Eye (tissue), 1 donor: Measurements from ENCODE around the gene ACTL8.

Experiments used
- DNase-seq: peaks from one replicate; pipeline ENCODE4 v3.0.0-alpha.2; 2015

ACTL8 gene

DNA sequence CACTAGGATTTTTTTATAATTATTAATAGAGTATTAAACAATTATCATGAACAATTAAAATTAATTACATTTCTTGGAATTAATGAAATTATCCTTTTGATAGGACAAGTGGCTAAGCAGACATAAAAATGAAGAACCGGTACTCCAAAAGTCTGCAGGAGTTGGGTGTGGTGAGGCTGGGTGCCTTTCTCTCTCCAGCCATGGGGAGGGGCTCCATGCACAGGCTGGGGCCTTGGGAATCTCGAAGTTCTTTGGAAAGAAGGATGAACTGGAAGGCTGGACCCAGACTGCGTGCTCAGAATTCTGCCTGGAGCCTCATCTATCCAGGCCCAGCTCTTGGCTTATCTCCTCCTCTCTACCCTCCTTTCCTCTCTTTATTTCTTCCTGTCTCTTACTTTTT is 94.1 kb downstream of the ACTL8 start:
- no peak for DNase-seq

DNA sequence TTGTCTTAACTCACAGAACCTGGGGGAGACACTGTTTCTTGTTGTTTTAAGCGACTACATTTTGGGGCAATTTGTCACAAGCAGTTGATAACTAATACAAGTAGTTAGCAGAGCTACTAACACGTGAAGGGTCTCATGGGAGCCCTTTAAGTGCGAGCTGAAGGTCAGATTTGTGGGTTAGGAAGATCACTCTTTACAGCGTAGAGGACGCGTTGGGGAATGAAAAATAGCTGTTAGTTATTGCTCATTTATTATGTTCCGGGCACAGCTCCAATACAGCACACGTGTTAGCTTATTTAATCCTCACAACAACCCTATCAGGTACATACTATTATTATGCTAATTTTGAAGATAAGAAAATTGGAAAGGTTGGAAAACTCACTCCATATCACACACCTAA is 95.9 kb downstream of the ACTL8 start:
- no peak for DNase-seq

DNA sequence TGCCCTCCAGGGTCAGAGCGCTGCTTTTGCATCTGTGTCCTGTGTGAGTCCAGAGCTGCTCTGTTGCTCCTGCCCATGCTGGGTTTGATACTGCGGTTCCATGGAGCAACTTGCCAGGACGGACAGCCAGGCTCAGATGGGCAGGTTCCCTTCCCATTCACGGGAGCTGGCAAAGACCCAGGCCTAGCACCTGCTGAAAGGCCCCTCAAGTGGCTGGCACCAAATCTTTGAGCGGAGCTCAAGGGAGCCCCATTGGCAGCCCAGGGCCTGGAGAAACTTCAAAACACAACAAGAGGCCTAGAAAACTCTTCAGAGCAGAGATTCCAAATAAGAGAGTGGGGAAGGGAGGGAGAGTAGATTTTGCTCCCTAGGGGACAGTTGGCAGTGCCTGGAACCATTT is 97.2 kb downstream of the ACTL8 start:
- DNase-seq: no peak

DNA sequence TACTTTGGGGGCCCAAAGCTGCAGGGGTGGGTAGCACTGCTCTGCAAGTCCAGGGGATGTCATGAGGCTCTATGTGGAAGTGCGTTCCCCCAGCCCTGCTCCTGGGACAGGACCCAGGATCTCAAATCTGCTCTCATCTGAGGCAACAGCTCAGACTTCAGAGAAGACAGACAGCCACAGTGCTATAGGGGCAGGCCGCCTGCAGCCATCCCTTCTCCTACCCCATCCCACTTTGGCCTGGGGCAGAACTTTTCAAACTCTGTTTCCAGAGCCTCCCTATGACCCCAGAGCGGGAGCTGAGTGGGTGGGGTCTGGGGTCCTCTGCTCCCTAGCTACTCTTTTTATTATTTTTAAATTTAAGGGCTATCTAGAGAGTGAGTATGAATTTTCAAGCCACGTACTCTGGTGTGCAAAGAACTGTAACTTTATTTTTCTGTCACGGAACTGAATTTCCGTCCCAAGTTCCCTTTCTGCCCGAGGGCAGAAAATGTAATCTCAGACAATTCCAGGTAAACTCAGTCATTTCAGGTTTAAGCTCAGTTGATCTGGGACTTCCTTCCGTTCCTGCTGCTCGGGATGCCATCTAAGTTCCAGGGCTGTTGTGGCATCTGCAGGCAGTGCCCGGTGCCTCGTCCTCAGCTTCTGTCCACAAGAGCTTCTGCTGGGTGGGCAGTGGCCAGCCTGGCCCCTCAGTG is 98.3 kb downstream of the ACTL8 start:
- no peak for DNase-seq

DNA sequence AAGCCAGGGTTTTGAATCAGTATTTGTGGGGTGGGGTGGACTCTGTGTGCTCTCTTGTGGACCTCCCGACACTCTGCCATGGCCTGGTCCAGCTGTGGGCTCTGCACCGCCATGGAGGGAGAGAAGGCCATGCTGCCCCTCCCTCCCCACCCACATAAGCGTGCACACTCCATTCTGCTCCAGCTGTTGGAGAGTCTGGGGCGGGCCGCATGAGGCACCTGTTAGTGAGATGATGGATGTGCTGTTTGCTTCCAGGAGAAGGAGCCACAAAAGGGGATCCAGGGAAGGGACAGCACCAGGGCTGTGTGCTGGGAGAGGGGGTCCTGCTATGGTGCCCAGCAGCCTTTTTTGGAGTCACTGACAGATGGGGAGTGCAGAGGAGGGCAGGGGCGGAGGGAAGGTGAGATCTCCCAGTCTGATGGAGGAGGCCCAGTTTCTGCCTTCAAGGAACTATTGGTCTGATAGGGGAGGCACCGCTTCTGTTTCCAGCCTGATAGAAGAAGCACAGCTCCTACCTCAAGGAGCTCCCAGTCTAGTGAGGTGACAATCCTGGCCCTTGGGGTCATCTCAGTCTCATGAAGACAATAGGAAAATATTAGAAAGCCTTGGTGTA is 101.5 kb downstream of the ACTL8 start:
- DNase-seq: no peak

DNA sequence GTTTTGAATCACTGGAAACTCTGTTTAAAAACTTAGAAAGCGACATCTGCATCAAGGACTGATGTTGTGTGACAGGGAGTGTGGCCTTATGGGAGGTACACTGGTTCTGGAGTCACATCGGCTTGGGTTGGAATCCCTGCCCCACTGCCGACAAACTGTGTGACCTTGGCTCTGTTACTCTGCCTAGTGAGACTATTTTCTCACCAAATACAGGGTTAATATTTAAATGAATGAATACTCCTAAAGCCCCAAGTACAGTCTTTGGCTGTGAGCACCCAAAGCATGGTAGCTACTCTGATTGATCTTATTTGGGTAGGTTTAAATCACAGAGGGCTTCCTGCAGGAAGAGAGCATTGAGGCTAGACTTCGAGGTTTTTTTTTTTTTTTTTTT is 102.0 kb downstream of the ACTL8 start:
- DNase-seq: no peak

DNA sequence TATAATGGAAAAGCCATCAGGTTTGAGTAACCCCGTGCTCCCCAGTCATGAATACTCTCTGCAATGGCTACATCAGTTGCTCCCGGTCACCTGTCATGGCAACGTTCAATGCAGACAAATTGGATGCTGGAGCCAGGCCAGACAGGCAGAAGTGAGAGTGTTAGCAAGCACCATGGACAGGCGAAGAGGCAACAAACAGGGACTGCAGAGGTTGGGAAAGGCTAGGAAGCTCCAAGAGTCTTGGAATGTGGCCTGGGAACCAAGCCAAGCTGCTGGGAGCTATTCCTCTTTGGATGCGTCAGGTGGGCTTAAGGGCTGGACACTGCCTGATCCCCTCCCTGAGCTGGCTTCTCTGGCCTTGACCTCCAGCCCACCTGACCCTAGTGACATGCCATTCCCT is 102.9 kb downstream of the ACTL8 start:
- no peak for DNase-seq

DNA sequence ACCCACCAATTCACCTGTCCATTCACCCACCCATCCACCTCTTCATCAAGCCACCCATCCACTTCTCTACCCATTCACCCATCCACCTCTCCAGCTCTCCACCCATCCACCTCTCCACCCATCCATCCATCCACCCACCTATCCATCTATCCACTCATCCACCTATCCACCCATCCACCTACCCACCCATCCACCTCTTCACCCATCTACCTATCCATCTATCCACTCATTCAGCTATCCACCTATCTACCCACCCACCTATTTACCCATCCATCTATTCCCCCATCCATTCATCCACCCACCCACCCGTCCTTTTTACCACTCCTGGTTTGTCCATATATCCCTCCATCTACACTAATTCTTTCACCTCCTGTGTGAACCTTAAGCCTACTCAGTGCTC is 105.7 kb downstream of the ACTL8 start:
- no peak for DNase-seq

DNA sequence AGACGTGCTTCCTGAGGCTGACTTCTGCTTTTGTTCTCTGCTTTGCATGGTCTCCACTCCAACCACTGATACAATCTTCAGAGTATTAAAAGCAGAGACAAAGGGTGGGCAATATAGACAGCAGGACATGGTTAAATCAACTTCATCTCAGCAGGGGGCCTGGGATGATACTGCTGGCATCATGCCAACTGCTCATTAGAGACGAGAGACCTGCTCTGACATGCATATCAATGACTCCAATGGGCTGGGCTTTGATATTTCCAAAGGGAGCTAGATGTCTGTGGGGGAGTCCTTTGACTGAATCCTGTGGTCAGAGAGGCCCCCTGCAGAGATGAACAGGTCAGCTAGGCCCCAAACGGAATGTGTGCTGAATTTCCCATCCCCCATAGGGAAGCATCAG is 106.6 kb downstream of the ACTL8 start:
- DNase-seq: peak; percentile 70

DNA sequence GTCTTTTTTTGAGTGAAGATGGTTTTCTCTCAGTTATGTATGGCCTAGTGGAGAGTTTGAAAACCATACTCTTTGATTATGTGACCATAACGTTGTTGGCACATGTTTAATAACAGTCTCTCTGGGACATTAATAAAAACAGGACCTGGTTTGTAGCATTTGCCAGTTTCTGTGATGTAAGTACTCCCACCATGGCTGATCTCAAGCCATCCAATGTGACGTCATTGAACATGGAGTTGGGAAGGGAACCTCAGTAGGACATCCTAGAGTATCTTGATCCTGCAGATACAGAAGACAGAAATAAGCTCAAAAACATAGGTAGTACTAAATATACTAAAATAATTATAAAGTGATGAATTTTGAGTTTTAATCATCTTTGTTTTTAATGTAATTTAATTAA is 107.0 kb downstream of the ACTL8 start:
- no peak for DNase-seq

DNA sequence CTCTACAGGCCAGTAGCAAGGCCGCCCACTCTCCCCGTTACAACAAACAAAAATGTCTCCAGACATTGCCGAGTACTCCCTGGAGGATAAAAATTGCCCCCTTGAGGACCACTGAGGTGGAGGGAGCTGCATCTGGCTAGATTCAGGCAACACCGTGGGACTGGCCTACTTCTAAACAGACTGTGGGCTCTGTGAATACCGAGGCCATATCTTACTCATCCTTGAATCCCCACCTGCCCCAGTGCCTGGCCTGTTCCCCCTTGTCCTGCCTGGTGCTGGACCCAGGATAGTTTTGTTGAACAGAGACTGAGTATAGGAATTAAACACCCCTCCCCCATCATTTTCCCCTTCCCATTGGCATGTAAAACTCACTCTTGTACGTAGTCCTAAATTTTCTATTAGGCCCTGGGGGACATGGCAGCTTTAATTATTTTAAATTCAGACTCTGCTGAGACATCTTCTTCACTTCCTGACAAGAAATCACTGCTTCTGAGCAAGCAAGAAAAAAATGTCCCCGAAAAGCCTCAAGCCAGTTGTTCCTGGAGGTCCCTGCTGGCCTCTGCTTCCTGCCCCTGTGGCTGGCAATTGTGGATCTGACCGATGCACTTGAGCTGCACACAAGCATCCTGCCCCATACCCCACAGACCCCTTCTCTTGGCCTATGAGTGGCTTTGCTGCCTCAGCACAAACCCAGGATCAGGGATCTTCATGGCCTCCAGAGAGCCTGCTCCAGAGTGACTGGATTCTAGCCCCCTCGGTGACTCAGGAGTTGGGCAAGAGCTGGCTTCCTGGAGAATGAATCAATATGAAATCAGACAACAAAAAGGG is 111.0 kb downstream of the ACTL8 start:
- no peak for DNase-seq

DNA sequence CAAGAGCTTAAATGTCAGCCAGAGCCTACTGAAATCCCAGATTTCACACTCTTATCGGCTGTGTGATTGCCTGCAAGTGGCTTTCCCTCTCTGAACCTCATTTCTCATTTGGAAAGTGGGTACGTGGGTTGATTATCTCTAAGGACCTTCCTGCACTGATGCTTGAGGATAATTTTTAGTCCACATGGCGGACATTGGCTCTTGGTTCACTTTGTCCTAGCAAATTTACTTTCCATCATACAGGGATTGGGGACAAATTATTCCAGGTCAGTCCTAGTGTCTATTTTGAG is 111.6 kb downstream of the ACTL8 start:
- no peak for DNase-seq

DNA sequence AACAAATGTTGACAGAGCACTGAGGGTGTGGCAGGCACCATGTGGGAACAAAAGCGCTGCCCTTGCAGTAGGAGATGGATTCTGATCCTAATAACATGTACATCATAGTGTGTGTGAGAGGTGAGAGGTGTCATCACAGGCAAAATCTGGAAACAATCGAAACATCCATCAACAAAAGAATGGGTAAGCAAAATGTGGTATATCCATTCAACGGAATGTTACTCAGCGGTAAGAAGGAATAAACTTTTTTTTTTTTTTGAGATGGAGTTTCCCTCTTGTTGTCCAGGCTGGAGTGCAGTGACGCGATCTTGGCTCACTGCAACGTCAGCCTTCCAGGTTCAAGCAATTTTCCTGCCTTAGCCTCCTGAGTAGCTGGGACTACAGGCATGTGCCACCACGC is 112.3 kb downstream of the ACTL8 start:
- no peak for DNase-seq

DNA sequence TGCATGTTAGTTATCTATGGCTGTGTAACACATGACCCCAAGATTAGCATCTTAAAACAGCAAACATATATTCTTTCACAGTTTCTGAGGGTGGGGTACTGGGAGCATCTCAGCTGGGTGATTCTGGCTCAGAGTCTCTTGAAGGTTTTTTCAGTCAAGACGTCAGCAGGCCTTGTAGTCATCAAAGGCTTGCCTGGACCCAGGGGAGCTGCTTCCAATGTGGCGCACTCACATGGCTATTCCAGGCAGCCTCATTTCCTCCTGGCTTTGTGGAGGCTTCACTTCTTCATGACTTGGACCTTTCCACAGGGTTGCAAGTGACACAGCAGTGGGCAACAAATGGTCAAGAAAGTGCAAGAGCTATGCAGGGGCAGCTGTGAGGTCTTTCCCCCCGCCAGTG is 114.7 kb downstream of the ACTL8 start:
- no peak for DNase-seq

DNA sequence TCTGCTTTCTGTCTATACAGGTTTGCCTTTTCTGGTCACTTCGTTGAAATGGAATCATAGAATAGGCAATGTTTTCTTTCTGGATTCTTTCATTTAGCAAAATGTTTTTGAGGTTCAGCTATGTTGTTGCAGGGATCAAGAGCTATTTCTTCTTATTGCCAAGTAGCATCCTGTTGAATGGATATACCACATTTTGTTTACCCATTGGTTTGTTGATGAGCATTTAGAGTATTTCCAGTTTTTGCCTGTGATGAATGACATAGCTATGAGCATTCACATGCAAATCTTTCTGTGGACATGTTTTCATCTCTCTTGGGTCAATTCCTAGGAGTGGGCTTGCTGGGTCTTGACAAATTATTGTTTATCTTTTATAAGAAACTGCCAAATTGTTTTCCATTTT is 115.5 kb downstream of the ACTL8 start:
- no peak for DNase-seq

DNA sequence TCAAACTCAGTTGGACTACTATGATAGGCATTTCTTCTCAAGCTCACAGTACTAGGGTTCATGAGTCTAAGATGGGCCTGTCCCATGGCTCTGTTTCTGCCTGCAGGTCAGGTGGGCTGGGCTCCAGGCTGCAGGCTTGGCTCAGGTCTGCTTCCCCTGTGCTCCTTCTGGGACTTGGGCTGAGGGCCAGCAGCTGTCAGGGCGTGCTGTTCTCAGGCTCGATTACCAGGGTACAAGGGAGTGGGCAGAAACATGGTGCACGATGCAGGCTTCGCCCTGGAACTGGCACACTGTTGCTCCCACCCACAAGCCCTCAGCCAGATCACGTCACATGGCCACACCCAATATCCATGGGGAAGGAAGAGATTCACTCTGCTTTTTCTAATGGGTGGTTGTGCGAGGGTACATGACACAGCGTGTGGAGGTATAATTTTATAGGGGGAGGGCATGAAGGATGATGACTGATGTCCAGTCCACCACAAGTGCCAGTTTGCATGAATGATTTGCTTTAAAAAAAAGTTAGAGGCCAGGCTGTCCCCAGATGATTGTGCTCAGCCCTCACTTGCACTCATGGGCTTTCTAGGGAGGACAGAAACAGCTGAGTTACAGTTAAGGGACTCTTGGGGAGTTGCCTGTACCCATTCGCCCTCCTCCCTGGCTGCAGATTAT is 118.0 kb downstream of the ACTL8 start:
- no peak for DNase-seq

DNA sequence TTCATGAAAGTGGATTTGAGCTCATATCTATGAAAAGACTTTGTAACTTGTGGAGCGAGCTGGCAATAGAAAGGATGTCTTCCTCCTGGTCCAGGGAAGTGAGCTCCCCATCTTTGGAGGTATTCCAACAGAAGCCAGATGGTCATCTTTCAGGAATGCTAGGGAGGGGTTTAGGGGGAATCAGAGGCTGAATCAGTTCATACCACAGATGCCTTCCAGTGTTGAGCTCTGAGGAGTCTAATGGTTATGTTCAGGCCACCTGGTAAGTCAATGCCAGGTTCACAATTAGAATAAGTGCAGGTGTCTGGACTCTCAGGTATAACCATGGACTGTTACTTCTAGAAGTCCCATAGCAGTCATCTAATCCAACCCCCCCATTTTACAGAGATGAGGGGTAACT is 119.1 kb downstream of the ACTL8 start:
- DNase-seq: no peak

DNA sequence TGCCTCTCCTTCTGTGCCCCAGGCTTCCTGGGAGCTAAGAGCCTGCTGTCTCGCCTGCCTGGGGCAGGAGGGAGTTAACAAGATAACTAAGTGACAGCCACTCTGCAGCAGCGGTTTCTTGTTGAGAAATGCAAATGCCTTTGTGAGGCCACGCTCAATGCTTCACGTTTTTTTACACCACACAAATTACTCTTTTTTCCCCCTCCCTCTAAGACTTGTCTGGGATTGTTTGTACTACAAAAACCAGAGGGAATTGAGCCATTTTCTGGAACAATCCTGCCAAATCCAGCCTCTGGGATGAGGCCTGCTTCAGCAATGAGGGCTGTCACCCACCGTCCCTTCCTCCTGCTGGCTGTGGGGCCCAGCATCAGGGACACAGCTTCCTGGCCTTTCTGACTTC is 119.6 kb downstream of the ACTL8 start:
- peak; percentile 54 for DNase-seq

DNA sequence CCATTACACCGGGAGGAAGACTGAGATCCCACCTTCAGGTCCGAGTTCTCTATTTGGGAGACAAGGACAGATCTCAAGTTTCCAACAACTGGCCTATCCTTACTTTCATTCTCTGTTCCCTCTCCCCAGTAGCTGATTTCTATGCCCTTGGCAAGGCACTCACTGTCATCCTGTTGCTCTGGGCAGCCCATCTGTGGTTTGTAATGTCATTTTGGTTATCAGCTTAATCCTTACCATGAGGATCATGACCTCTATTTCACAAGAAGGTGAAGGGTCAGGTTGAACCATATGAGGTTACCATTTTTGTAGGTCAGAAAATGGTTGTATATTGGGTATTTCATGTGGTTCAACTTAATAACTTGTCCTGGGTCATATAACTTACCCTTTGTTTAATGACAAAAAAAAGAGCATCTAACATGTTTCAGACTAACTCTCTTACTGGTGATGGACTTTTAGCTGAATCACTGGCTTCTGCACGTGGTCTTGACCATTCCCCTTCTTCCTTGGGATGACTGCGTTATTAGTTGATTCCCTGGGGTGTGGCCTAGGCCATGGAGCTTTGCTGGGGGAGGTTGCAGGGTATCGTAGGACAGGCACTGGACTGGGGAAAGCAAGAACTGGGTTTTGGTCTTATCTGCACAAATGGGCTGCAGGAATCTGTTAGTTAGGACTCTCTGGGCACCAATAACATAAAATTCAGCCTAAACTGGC is 120.2 kb downstream of the ACTL8 start:
- no peak for DNase-seq

DNA sequence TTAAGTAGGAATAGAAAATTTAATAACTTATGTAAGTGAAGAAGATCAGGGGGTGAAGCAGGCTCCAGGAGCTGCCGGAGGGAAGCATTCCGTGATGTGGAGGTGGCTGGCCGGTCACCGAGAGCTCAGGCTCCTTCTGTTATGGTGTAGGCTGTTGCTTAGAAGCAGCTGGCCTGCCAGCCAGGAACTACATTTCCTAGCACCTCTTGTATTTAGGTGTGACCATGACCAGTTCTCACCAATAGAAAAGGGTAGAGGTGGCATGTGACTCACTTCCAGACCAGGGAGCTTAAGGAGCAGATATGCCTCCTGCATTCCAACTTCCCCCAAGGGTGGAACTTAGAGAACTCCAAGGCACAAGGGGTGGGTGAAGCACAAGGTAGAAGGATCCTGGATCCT is 120.7 kb downstream of the ACTL8 start:
- no peak for DNase-seq
